Liver (tissue), 9 donors: Measurements from ENCODE around the gene STXBP1. TPM values are rescaled to one million over a fixed set of nuclear protein-coding genes. Genes with fewer than 3 reads are reported as not detected.

ENCODE experiments used
- DNase-seq: peaks from one replicate; pipeline ENCODE4 v3.0.0-alpha.2; 2017; ENCODE audit warnings: low spot score
- H3K27ac ChIP-seq, 2 donors: one replicate each; pipeline ENCODE4 v1.7.0; 2013; ENCODE audit warnings: inconsistent platforms in 2 of 2, low read length in 2 of 2, control low read depth in 1 of 2, low read depth in 1 of 2, mild to moderate bottlenecking in 1 of 2
- H3K27me3 ChIP-seq, 4 donors: one replicate each; pipeline versions ENCODE4 v1.6.1 to v1.7.0; 2013; ENCODE audit warnings: low read length in 3 of 4, inconsistent platforms in 1 of 4, mild to moderate bottlenecking in 1 of 4, moderate library complexity in 1 of 4; ENCODE audit not compliant: control insufficient read depth in 4 of 4, insufficient read depth in 4 of 4
- H3K36me3 ChIP-seq, 4 donors: one replicate each; pipeline versions ENCODE4 v1.6.1 to v1.7.0; 2013; ENCODE audit warnings: low read length in 3 of 4, mild to moderate bottlenecking in 3 of 4, low read depth in 1 of 4, moderate library complexity in 1 of 4; ENCODE audit not compliant: control insufficient read depth in 4 of 4, insufficient read depth in 3 of 4
- H3K4me1 ChIP-seq, 4 donors: one replicate each; pipeline versions ENCODE4 v1.6.1 to v1.7.0; 2013; ENCODE audit warnings: low read length in 3 of 4, mild to moderate bottlenecking in 3 of 4, moderate library complexity in 1 of 4; ENCODE audit not compliant: control insufficient read depth in 4 of 4, insufficient read depth in 4 of 4
- H3K4me3 ChIP-seq, 3 donors: one replicate each; pipeline versions ENCODE4 v1.6.1 to v1.7.0; 2013; ENCODE audit warnings: low read length in 3 of 3, control low read depth in 1 of 3, low read depth in 1 of 3, mild to moderate bottlenecking in 1 of 3
- H3K9ac ChIP-seq, 2 donors: one replicate each; pipeline ENCODE4 v1.7.0; 2013; ENCODE audit warnings: low read length in 2 of 2, mild to moderate bottlenecking in 2 of 2, moderate library complexity in 2 of 2, control low read depth in 1 of 2, low read depth in 1 of 2
- H3K9me3 ChIP-seq, 4 donors: one replicate each; pipeline versions ENCODE4 v1.6.1 to v1.7.0; 2013; ENCODE audit warnings: low read length in 3 of 4; ENCODE audit not compliant: control insufficient read depth in 4 of 4
- ATF3 ChIP-seq: IDR thresholded peaks from 2 replicates; pipeline ENCODE4 v1.6.1; 2016; ENCODE audit warnings: antibody characterized with exemption
- EGR1 ChIP-seq, 2 donors: IDR thresholded peaks; 2 replicates each; pipeline ENCODE4 v1.6.1; 2016 to 2018; ENCODE audit warnings: antibody characterized with exemption in 2 of 2, low read depth in 2 of 2
- FOXA1 ChIP-seq: IDR thresholded peaks from 2 replicates; pipeline ENCODE4 v1.6.1; 2016; ENCODE audit warnings: antibody characterized with exemption
- FOXA2 ChIP-seq: IDR thresholded peaks from 2 replicates; pipeline ENCODE4 v1.6.1; 2016; ENCODE audit warnings: antibody characterized with exemption
- GABPA ChIP-seq, 2 donors: IDR thresholded peaks in 1 of 2; conservative IDR thresholded peaks in 1 of 2; 2 replicates each; pipeline ENCODE4 v1.6.1; 2016; ENCODE audit warnings: antibody characterized with exemption in 2 of 2, mild to moderate bottlenecking in 1 of 2, moderate library complexity in 1 of 2
- HNF4A ChIP-seq, 2 donors: conservative IDR thresholded peaks; 2 replicates each; pipeline ENCODE4 v1.6.1; 2016; ENCODE audit warnings: antibody characterized with exemption in 2 of 2, mild to moderate bottlenecking in 2 of 2
- HNF4G ChIP-seq: IDR thresholded peaks from 2 replicates; pipeline ENCODE4 v1.6.1; 2016; ENCODE audit warnings: antibody characterized with exemption
- JUND ChIP-seq, 2 donors: IDR thresholded peaks; 2 replicates each; pipeline ENCODE4 v1.6.1; 2016; ENCODE audit warnings: antibody characterized with exemption in 2 of 2
- NR2F2 ChIP-seq: IDR thresholded peaks from 2 replicates; pipeline ENCODE4 v1.6.1; 2016; ENCODE audit warnings: antibody characterized with exemption
- RAD21 ChIP-seq, 2 donors: IDR thresholded peaks; 2 replicates each; pipeline ENCODE4 v1.6.1; 2016; ENCODE audit warnings: antibody characterized with exemption in 2 of 2, mild to moderate bottlenecking in 2 of 2
- RXRA ChIP-seq, 2 donors: IDR thresholded peaks; 2 replicates each; pipeline ENCODE4 v1.6.1; 2017 to 2018; ENCODE audit warnings: antibody characterized with exemption in 2 of 2, mild to moderate bottlenecking in 1 of 2
- SP1 ChIP-seq: IDR thresholded peaks from 2 replicates; pipeline ENCODE4 v1.6.1; 2018; ENCODE audit warnings: antibody characterized with exemption, mild to moderate bottlenecking
- TAF1 ChIP-seq: conservative IDR thresholded peaks from 2 replicates; pipeline ENCODE4 v1.6.1; 2016; ENCODE audit warnings: antibody characterized with exemption, mild to moderate bottlenecking
- YY1 ChIP-seq: IDR thresholded peaks from 2 replicates; pipeline ENCODE4 v1.6.1; 2016; ENCODE audit warnings: antibody characterized with exemption, mild to moderate bottlenecking
- ZBTB33 ChIP-seq: IDR thresholded peaks from 2 replicates; pipeline ENCODE4 v1.6.1; 2016; ENCODE audit warnings: antibody characterized with exemption
- WGBS: extraction: QIAGEN DNeasy Blood & Tissue Kit; methylation state at CpG from one replicate; pipeline ENCODE4 v1.1.7; 2013; 5-methylcytosine and 5-hydroxymethylcytosine counted together
- polyA plus RNA-seq, 2 donors: library from polyadenylated mRNA; stranded (reverse) in 1 of 2; unstranded in 1 of 2; fragments of 200-250 nt in 1 of 2; fragments of >200 nt in 1 of 2; fragmentation: Nextera tagmentation in 1 of 2; extraction: Ambion mirVana in 1 of 2; gene quantifications; one replicate each; pipeline versions ENCODE4 v1.2.1 to v1.2.3, GENCODE V29; 2013 to 2015
- total RNA-seq, 2 donors: library from RNA; depleted of rRNA; stranded (reverse); fragments of >200 nt; gene quantifications; one replicate each; pipeline ENCODE4 v1.2.3, GENCODE V29; 2014
- TF ChIP-seq, protein P1 (sequence below): IDR thresholded peaks from 2 replicates; pipeline ENCODE4 v1.6.1; 2016; ENCODE audit warnings: antibody characterized with exemption
- TF ChIP-seq, protein P2 (sequence below): IDR thresholded peaks from 2 replicates; pipeline ENCODE4 v1.6.1; 2016; ENCODE audit warnings: antibody characterized with exemption, mild to moderate bottlenecking
- donor health status: healthy.
- donor health status: healthy.
- donor health status: healthy.
- donor health status: healthy.
- donor health status: healthy.

Gene STXBP1
- total and polyA plus RNA-seq, 4 donors = 1.7 to 4.6 (median 2.3) TPM

GRCh38 chr9:127652733-127653132 lies 40.7 kb downstream of the STXBP1 start:
- Histone ChIP-seq H3K27me3 (no peaks in the 10 kb centered on the region), H3K9ac (no peak overlapping the region), H3K9me3 (no peaks in the 10 kb centered on the region), H3K27ac (no peak overlapping the region), H3K4me3 (no peak overlapping the region), H3K4me1 (no peaks in the 10 kb centered on the region), H3K36me3 (peaks cover 0 to 2% (median 1%) of the 10 kb centered on the region in 4 donors)
- TF ChIP-seq ZBTB33 (no peak), RAD21 (IDR thresholded peaks at IDR 0.05) (no peak), FOXA2 (no peak), FOXA1 (no peak), SP1 (no peak), YY1 (no peak), ATF3 (no peak), NR2F2 (no peak), HNF4A (conservative IDR thresholded peaks at IDR 0.05) (no peak), GABPA (IDR thresholded peaks at IDR 0.05 in 1 of 2, conservative IDR thresholded peaks at IDR 0.05 in 1 of 2) (no peak), EGR1 (IDR thresholded peaks at IDR 0.05; ENCODE audit: low read depth in 2 of 2) (no peak), HNF4G (no peak)
- TF ChIP-seq, protein P1, sequence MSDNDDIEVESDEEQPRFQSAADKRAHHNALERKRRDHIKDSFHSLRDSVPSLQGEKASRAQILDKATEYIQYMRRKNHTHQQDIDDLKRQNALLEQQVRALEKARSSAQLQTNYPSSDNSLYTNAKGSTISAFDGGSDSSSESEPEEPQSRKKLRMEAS = no peak
- TF ChIP-seq, protein P2, sequence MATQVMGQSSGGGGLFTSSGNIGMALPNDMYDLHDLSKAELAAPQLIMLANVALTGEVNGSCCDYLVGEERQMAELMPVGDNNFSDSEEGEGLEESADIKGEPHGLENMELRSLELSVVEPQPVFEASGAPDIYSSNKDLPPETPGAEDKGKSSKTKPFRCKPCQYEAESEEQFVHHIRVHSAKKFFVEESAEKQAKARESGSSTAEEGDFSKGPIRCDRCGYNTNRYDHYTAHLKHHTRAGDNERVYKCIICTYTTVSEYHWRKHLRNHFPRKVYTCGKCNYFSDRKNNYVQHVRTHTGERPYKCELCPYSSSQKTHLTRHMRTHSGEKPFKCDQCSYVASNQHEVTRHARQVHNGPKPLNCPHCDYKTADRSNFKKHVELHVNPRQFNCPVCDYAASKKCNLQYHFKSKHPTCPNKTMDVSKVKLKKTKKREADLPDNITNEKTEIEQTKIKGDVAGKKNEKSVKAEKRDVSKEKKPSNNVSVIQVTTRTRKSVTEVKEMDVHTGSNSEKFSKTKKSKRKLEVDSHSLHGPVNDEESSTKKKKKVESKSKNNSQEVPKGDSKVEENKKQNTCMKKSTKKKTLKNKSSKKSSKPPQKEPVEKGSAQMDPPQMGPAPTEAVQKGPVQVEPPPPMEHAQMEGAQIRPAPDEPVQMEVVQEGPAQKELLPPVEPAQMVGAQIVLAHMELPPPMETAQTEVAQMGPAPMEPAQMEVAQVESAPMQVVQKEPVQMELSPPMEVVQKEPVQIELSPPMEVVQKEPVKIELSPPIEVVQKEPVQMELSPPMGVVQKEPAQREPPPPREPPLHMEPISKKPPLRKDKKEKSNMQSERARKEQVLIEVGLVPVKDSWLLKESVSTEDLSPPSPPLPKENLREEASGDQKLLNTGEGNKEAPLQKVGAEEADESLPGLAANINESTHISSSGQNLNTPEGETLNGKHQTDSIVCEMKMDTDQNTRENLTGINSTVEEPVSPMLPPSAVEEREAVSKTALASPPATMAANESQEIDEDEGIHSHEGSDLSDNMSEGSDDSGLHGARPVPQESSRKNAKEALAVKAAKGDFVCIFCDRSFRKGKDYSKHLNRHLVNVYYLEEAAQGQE = no peak
- whole genome bisulfite sequencing = 83% methylated on average over 3 of the region's 3 CpGs
- DNase-seq = no peak

GRCh38 chr9:127654619-127655018 lies 42.5 kb downstream of the STXBP1 start:
- no peaks in the 10 kb centered on the region for H3K27me3 ChIP-seq
- DNase-seq = no peak
- no peaks in the 10 kb centered on the region for H3K9me3 ChIP-seq
- no peak overlapping the region for H3K9ac ChIP-seq
- WGBS = 82% methylated on average over 5 of the region's 5 CpGs
- H3K4me3 ChIP-seq = no peak overlapping the region
- peaks cover 0 to 2% (median 1%) of the 10 kb centered on the region in 4 donors for H3K36me3 ChIP-seq
- H3K27ac ChIP-seq = no peak overlapping the region
- H3K4me1 ChIP-seq = no peaks in the 10 kb centered on the region
- TF ChIP-seq HNF4G (no peak), HNF4A (conservative IDR thresholded peaks at IDR 0.05) (no peak), GABPA (IDR thresholded peaks at IDR 0.05 in 1 of 2, conservative IDR thresholded peaks at IDR 0.05 in 1 of 2) (no peak), EGR1 (IDR thresholded peaks at IDR 0.05; ENCODE audit: low read depth in 2 of 2) (no peak), FOXA1 (no peak), TAF1 (no peak), SP1 (no peak), ATF3 (no peak), ZBTB33 (no peak), NR2F2 (no peak), YY1 (no peak), JUND (IDR thresholded peaks at IDR 0.05) (no peak), RXRA (IDR thresholded peaks at IDR 0.05) (no peak)
- TF ChIP-seq, protein P1 = no peak
- TF ChIP-seq, protein P2 = no peak
